Measurements from ENCODE around the gene MYH9. TPM values are rescaled to one million over a fixed set of nuclear protein-coding genes. Genes with fewer than 3 reads are reported as not detected.

Gene MYH9
- total RNA-seq, 1 experiment from 2014 or later: 258 TPM

DNA sequence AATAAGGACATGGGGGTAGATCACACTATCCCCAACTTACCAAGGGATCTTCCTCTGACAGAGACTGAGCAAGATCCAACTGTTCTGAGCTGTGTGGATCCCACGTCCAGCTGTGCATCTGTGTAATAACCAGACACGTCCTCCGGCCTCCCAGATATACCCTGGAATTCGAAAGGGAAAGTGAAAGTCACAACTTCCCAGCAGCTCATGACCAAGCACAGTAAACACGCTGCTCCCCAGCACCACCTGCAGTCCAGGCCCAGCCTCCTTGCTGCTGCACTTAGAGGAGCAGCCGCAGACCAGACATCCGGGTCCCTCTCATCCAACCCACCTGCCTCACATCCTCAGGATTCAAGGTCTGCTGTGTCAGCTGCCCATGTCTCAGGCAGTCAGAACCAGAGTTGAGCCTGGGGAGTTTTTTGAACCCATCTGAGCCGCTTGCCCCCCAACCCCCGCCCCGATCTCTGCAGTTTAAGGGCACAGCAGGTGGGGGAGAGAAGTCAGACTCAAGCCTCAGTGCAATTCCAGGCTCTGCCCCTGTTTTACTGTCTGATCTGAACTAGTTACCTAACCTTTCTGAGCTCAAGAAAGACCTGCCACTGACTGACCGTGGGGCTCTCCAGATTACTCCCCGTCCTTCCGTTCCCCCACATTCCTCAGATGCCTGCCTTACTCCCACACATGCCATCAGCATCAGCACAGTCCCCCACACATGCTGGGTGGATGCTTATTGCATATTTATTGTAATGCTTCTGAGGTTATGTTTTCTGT is 148.2 kb downstream of the MYH9 start, which contains the start of gene APOL2 (continued):
- no peak for TF ChIP-seq ZFX (IDR thresholded peaks at IDR 0.05)
- no peak for TF ChIP-seq EZH2 (IDR thresholded peaks at IDR 0.05)
- no peak for TF ChIP-seq CEBPB (IDR thresholded peaks at IDR 0.05; ENCODE audit: low read depth)

DNA sequence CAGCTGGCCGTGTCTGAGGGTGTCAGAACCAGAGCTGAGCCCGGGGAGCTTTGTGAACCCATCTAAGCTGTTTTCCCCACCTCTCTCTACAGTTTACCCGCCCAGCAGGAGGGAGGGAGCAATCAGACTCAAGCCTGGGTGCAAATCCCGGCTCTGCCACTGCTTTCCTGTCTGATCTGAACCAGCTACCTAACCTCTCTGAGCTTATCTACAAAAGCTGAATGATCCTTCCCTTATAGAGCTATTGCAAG is 148.7 kb downstream of the MYH9 start:
- ATAC-seq (peak; percentile 67), DNase-seq (ENCODE audit: low read depth, low spot score) (no peak)
- H3K36me3 ChIP-seq (ENCODE audit: control insufficient read depth in 1 of 2, insufficient read depth in 2 of 2, low read length in 2 of 2): no peaks in the 10 kb centered on the region
- no peaks in the 10 kb centered on the region for H3K9me2 ChIP-seq (ENCODE audit: insufficient read depth)
- H3K4me1 ChIP-seq (ENCODE audit: control insufficient read depth in 1 of 2, insufficient read depth in 2 of 2, low read length in 2 of 2): peaks cover 15 to 22% of the 10 kb centered on the region in 2 experiments; a peak in 3 of 4 replicates
- H3K9ac ChIP-seq (ENCODE audit: low read length): peak overlapping the region; percentile 73
- no peaks in the 10 kb centered on the region for H4K20me1 ChIP-seq (ENCODE audit: insufficient read depth)
- H3K27me3 ChIP-seq (ENCODE audit: insufficient read depth, low read length): no peaks in the 10 kb centered on the region
- peak overlapping the region; percentile 81 for H2AFZ ChIP-seq (ENCODE audit: low read depth, low read length, poor library complexity, severe bottlenecking)
- TF ChIP-seq, protein P1, sequence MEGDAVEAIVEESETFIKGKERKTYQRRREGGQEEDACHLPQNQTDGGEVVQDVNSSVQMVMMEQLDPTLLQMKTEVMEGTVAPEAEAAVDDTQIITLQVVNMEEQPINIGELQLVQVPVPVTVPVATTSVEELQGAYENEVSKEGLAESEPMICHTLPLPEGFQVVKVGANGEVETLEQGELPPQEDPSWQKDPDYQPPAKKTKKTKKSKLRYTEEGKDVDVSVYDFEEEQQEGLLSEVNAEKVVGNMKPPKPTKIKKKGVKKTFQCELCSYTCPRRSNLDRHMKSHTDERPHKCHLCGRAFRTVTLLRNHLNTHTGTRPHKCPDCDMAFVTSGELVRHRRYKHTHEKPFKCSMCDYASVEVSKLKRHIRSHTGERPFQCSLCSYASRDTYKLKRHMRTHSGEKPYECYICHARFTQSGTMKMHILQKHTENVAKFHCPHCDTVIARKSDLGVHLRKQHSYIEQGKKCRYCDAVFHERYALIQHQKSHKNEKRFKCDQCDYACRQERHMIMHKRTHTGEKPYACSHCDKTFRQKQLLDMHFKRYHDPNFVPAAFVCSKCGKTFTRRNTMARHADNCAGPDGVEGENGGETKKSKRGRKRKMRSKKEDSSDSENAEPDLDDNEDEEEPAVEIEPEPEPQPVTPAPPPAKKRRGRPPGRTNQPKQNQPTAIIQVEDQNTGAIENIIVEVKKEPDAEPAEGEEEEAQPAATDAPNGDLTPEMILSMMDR (IDR thresholded peaks at IDR 0.05 in 2 of 3, conservative IDR thresholded peaks at IDR 0.05 in 1 of 3; ENCODE audit: borderline replicate concordance in 1 of 3, insufficient read depth in 1 of 3, low read depth in 2 of 3, low read length in 2 of 3): no peak
- no peak for TF ChIP-seq ZNF274 (IDR thresholded peaks at IDR 0.05; ENCODE audit: low read depth, low read length)
- TF ChIP-seq, protein P2, sequence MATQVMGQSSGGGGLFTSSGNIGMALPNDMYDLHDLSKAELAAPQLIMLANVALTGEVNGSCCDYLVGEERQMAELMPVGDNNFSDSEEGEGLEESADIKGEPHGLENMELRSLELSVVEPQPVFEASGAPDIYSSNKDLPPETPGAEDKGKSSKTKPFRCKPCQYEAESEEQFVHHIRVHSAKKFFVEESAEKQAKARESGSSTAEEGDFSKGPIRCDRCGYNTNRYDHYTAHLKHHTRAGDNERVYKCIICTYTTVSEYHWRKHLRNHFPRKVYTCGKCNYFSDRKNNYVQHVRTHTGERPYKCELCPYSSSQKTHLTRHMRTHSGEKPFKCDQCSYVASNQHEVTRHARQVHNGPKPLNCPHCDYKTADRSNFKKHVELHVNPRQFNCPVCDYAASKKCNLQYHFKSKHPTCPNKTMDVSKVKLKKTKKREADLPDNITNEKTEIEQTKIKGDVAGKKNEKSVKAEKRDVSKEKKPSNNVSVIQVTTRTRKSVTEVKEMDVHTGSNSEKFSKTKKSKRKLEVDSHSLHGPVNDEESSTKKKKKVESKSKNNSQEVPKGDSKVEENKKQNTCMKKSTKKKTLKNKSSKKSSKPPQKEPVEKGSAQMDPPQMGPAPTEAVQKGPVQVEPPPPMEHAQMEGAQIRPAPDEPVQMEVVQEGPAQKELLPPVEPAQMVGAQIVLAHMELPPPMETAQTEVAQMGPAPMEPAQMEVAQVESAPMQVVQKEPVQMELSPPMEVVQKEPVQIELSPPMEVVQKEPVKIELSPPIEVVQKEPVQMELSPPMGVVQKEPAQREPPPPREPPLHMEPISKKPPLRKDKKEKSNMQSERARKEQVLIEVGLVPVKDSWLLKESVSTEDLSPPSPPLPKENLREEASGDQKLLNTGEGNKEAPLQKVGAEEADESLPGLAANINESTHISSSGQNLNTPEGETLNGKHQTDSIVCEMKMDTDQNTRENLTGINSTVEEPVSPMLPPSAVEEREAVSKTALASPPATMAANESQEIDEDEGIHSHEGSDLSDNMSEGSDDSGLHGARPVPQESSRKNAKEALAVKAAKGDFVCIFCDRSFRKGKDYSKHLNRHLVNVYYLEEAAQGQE (IDR thresholded peaks at IDR 0.05; ENCODE audit: low read depth): no peak
- TF ChIP-seq SIN3A (IDR thresholded peaks at IDR 0.05; ENCODE audit: low read depth): no peak
- TF ChIP-seq TCF7L2 (IDR thresholded peaks at IDR 0.05; ENCODE audit: borderline replicate concordance, extremely low read depth, insufficient read depth, insufficient read length): no peak
- TF ChIP-seq ZFX (IDR thresholded peaks at IDR 0.05): no peak
- CTCF ChIA-PET: interaction anchor here (0.8 to 2.1 kb wide), 5 partner anchors 27 to 231 kb away, joined by 3 to 7 read pairs (median 3); no protein-coding TSS in a partner anchor
- RAD21 ChIA-PET (ENCODE audit: low non-redundant PET in 1 of 2, low total read pairs in 2 of 2, uncharacterized antibody in 2 of 2, unreplicated experiment in 2 of 2): no interaction called here
- peak overlapping the region; percentile 69 to 84 for H3K4me3 ChIP-seq (replicated peaks in 1 of 2; ENCODE audit: low read depth in 1 of 2, low read length in 2 of 2)
- no peaks in the 10 kb centered on the region for H3K9me3 ChIP-seq (ENCODE audit: control insufficient read depth in 1 of 2, insufficient read depth in 1 of 2, low read depth in 1 of 2, low read length in 2 of 2)
- peaks cover 7% of the 10 kb centered on the region; the same call in 1 of the 2 replicates for H3K79me2 ChIP-seq (ENCODE audit: insufficient read depth, low read length)
- peak overlapping the region; percentile 90 for H3K4me2 ChIP-seq (ENCODE audit: low read length)
- H3K27ac ChIP-seq (ENCODE audit: low read depth, low read length): peak overlapping the region; percentile 90
- intact Hi-C loops (cut with micrococcal nuclease): loop anchor here (1.0 to 5.0 kb wide), 2 partner anchors 42 to 242 kb away; partner anchors contain the start of gene TXN2
- BruUV-seq (replicated peaks): TSS peak; percentile 68
- POLR2A ChIA-PET: interaction anchor here (0.7 to 1.7 kb wide), 3 partner anchors 10 to 213 kb away, joined by 3 to 4 read pairs (median 4); no protein-coding TSS in a partner anchor

Data from HCT116 (cell line).